GM12801 (cell line): Measurements from ENCODE around the gene AK4.

Experiments
- TF ChIP-seq, protein P1 (sequence below): IDR thresholded peaks from one replicate; pipeline ENCODE4 v1.5.1; 2011; ENCODE audit warnings: control low read depth; ENCODE audit not compliant: insufficient read length; ENCODE audit errors: extremely low read depth

AK4 gene

GRCh38 chr1:65166572-65167305, 18.7 kb downstream of the AK4 start:
- TF ChIP-seq, protein P1, sequence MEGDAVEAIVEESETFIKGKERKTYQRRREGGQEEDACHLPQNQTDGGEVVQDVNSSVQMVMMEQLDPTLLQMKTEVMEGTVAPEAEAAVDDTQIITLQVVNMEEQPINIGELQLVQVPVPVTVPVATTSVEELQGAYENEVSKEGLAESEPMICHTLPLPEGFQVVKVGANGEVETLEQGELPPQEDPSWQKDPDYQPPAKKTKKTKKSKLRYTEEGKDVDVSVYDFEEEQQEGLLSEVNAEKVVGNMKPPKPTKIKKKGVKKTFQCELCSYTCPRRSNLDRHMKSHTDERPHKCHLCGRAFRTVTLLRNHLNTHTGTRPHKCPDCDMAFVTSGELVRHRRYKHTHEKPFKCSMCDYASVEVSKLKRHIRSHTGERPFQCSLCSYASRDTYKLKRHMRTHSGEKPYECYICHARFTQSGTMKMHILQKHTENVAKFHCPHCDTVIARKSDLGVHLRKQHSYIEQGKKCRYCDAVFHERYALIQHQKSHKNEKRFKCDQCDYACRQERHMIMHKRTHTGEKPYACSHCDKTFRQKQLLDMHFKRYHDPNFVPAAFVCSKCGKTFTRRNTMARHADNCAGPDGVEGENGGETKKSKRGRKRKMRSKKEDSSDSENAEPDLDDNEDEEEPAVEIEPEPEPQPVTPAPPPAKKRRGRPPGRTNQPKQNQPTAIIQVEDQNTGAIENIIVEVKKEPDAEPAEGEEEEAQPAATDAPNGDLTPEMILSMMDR = no peak

GRCh38 chr1:65167586-65168242, 19.7 kb downstream of the AK4 start:
- TF ChIP-seq, protein P1 = no peak

GRCh38 chr1:65168867-65169266, 20.9 kb downstream of the AK4 start:
- TF ChIP-seq, protein P1 = no peak

DNA sequence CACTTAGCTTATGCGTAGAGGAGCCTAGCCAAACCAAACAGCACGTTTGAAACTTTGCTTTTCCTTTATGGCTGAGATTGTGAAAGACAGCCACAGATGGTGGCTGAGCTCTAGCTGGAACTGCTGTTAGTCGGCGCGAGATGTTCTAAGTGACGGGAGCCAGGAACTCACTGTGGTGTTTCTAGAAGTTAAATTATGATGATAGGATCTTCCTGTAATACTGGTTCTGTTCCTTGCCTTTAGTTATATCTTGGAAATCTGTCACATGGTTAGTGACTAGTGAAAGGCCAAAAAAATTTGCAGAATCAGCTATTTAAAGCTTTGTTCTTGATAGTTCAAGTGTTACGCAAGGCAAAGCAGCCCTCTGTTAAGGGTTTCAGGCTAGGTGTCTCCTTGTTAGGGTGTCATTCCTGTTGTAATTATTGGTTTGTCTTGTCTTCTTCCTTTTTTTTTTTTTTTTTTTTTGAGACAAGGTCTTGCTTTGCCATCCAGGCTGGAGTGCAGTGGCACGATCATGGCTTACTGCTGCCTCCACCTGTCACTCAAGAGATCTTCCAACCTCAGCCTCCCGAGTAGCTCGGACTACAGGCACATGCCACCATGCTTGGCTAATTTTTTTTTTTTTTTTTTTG, 22.6 kb downstream of the AK4 start:
- TF ChIP-seq, protein P1 = no peak

- TF ChIP-seq, protein P1 = no peak
Measured at GRCh38 chr1:65172936-65173690, 25.1 kb downstream of the AK4 start.

- TF ChIP-seq, protein P1 = no peak
Measured at GRCh38 chr1:65174585-65174984, 26.6 kb downstream of the AK4 start.
